Gastrocnemius medialis (tissue), 4 donors: ENCODE results near the gene CD33. TPM values are rescaled to one million over a fixed set of nuclear protein-coding genes. Genes with fewer than 3 reads are reported as not detected.

ENCODE experiments used
- ATAC-seq, 2 donors: fragments of 150-250 bp; one replicate each; pipeline ENCODE4 v1.9.1; 2016
- DNase-seq, 2 donors: peaks; one replicate each; pipeline ENCODE4 v3.0.0-alpha.2; 2019
- H3K27ac ChIP-seq, 4 donors: fragments of 200-600 bp; sonication (generic); 1 replicate in 1 of 4; 2 replicates in 3 of 4; pipeline ENCODE4 v1.5.1; 2016 to 2018; ENCODE audit warnings: mild to moderate bottlenecking in 2 of 4, moderate library complexity in 1 of 4
- H3K27me3 ChIP-seq, 3 donors: fragments of 200-600 bp; sonication (generic) in 2 of 3; 1 replicate in 1 of 3; 2 replicates in 2 of 3; pipeline versions ENCODE4 v1.5.1 to v1.6.0; 2016 to 2019; ENCODE audit warnings: mild to moderate bottlenecking in 1 of 3, moderate library complexity in 1 of 3
- H3K36me3 ChIP-seq, 2 donors: fragments of 200-600 bp; sonication (generic) in 1 of 2; one replicate each; pipeline ENCODE4 v1.5.1; 2017 to 2018
- H3K4me1 ChIP-seq, 2 donors: fragments of 200-600 bp; sonication (generic) in 1 of 2; one replicate each; pipeline ENCODE4 v1.5.1; 2016 to 2017; ENCODE audit warnings: mild to moderate bottlenecking in 2 of 2
- H3K4me3 ChIP-seq, 4 donors: fragments of 200-600 bp; sonication (generic) in 3 of 4; 1 replicate in 1 of 4; 2 replicates in 3 of 4; pipeline ENCODE4 v1.5.1; 2016 to 2019; ENCODE audit warnings: mild to moderate bottlenecking in 2 of 4
- H3K9me3 ChIP-seq, 3 donors: fragments of 200-600 bp; sonication (generic) in 2 of 3; 1 replicate in 1 of 3; 2 replicates in 2 of 3; pipeline ENCODE4 v1.5.1; 2016 to 2019
- POLR2A ChIP-seq, 2 donors: fragments of 450-650 bp; IDR thresholded peaks; one replicate each; pipeline ENCODE4 v1.6.1; 2017; ENCODE audit warnings: antibody characterized with exemption in 2 of 2, mild to moderate bottlenecking in 2 of 2, moderate library complexity in 2 of 2
- in situ Hi-C, 4 donors: fragments of 200-750 bp; cut with MboI; loops; one replicate each; pipeline versions ENCODE4 v1.15.0 to v1.8.0; 2017; ENCODE audit warnings: low sequenced_read_pairs in 4 of 4
- intact Hi-C: fragments of 100-400 bp; cut with DNase I; formaldehyde crosslinking; loops from one replicate; pipeline ENCODE4 v1.15.1; 2023; ENCODE audit warnings: low total_unique reads
- total RNA-seq, 4 donors: library from RNA; depleted of rRNA; stranded (reverse); fragments of >200 nt; gene quantifications; one replicate each; pipeline versions ENCODE4 v1.1.0 to v1.2.3, GENCODE V29; 2016
- TF ChIP-seq, protein P1 (sequence below), 5 experiments: fragments of 450-650 bp in 3 of 5; fragments of 200-600 bp in 2 of 5; sonication (generic) in 2 of 5; IDR thresholded peaks in 4 of 5; conservative IDR thresholded peaks in 1 of 5; 1 replicate in 4 of 5; 2 replicates in 1 of 5; pipeline ENCODE4 v1.5.1; 2016 to 2019; ENCODE audit warnings: antibody characterized with exemption in 5 of 5, mild to moderate bottlenecking in 3 of 5, moderate library complexity in 3 of 5

Gene CD33
- total RNA-seq, 4 donors from 2014 or later, result 0.71 to 2.3 (median 2.1) TPM; not detected in 1

DNA sequence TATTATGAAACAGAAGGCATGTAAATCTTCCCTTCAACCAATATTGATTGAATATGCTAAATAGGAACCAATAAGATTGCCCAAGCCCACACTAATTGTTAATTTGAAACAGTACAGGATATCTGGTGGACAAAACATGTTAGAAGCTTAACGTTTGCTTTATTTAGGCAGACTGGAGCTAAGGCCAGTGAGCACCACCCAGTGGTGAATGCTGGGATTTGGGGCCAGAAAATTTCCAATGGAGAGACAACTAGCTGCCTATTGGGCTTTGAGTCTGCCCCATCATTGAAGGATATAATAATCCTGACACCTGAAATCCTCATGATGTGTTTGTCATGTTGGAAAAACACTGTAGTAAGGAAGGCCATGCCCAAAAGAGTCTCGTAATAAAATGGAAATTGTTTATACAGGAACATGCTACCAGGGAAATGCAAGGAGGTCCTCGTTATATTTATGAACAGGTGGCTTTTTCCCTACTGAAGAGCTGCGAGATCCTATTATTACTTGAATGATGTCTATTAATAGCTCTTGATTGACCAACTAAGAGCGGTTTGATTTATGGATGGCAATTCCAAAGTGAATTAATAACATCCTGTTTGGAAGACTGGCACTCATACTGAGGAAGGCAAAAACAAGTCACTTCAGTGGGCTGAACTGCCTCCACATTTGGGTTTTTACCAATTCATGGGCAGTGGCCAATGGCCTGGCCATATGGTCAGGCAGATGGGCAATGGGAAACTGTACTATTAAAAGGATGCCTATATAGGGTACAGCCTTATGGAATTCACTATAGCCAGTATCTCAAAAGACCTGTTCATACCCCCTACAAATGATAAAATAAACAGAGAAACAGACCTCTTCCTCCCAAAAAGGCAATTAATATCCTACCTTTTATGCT is 34.7 kb downstream of the CD33 start:
- H3K27me3 ChIP-seq, result no peaks in the 10 kb centered on the region
- in situ Hi-C loops (no loop called here), intact Hi-C loops (no loop called here)
- no peaks in the 10 kb centered on the region for H3K9me3 ChIP-seq
- H3K4me1 ChIP-seq, result no peaks in the 10 kb centered on the region
- ATAC-seq (no peak), DNase-seq (no peak)
- no peak overlapping the region for H3K27ac ChIP-seq
- no peak for TF ChIP-seq POLR2A (IDR thresholded peaks at IDR 0.05)
- TF ChIP-seq, protein P1, sequence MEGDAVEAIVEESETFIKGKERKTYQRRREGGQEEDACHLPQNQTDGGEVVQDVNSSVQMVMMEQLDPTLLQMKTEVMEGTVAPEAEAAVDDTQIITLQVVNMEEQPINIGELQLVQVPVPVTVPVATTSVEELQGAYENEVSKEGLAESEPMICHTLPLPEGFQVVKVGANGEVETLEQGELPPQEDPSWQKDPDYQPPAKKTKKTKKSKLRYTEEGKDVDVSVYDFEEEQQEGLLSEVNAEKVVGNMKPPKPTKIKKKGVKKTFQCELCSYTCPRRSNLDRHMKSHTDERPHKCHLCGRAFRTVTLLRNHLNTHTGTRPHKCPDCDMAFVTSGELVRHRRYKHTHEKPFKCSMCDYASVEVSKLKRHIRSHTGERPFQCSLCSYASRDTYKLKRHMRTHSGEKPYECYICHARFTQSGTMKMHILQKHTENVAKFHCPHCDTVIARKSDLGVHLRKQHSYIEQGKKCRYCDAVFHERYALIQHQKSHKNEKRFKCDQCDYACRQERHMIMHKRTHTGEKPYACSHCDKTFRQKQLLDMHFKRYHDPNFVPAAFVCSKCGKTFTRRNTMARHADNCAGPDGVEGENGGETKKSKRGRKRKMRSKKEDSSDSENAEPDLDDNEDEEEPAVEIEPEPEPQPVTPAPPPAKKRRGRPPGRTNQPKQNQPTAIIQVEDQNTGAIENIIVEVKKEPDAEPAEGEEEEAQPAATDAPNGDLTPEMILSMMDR (IDR thresholded peaks at IDR 0.05 in 4 of 5, conservative IDR thresholded peaks at IDR 0.05 in 1 of 5), result no peak
- no peak overlapping the region for H3K4me3 ChIP-seq
- H3K36me3 ChIP-seq, result no peaks in the 10 kb centered on the region

DNA sequence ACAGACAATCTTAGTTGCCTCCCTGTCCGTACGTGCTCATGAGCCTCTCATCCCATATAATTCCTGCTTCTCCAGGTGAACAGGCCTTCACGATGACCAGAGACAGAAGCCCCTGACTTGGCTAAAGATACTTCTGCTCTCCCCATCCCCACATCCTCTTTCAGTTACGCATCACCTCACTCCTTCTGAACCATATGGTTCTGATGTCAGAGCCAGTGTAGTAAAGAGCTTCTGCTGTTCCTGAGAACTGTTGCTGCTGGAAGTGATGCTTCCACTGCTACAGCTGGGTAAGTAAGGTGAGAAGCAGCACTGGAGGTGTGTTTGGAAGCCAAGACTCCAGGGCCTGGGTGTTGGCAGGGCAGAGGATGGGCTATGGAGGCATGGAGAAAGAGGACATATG is 38.9 kb downstream of the CD33 start:
- TF ChIP-seq POLR2A (IDR thresholded peaks at IDR 0.05), result no peak
- TF ChIP-seq, protein P1 (IDR thresholded peaks at IDR 0.05 in 4 of 5, conservative IDR thresholded peaks at IDR 0.05 in 1 of 5), result no peak
- Histone ChIP-seq H3K36me3 (no peaks in the 10 kb centered on the region), H3K27ac (no peak overlapping the region), H3K27me3 (no peaks in the 10 kb centered on the region), H3K9me3 (no peaks in the 10 kb centered on the region), H3K4me1 (no peaks in the 10 kb centered on the region), H3K4me3 (no peak overlapping the region)
- in situ Hi-C loops, result no loop called here
- DNase-seq (no peak), ATAC-seq (no peak)
- intact Hi-C loops, result no loop called here

DNA sequence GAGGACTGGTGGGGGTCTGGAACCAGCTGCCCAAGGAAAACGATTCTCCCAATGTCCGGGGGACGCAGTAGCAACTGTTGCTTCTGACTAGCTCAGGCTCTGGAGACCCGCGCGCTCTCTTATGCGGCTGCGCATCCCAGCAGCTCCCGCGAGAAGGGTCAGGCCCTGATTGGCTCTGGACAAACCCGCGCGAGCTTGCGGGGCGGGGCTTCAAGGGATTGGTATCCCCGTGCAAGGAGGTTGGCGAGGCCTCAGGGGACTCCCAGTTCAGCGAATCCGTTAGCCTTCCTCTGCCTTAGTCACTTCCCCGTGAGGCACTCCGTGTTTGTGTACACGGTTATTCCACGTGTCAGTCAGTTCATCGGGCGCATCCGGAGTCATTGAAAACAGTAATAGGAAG is 46.2 kb downstream of the CD33 start:
- DNase-seq (no peak), ATAC-seq (no peak)
- in situ Hi-C loops (no loop called here), intact Hi-C loops (no loop called here)
- no peaks in the 10 kb centered on the region for H3K27me3 ChIP-seq
- H3K27ac ChIP-seq, result no peak overlapping the region
- H3K4me1 ChIP-seq, result no peaks in the 10 kb centered on the region
- no peak overlapping the region for H3K4me3 ChIP-seq
- H3K9me3 ChIP-seq, result no peaks in the 10 kb centered on the region
- no peaks in the 10 kb centered on the region for H3K36me3 ChIP-seq
- TF ChIP-seq, protein P1 (IDR thresholded peaks at IDR 0.05 in 4 of 5, conservative IDR thresholded peaks at IDR 0.05 in 1 of 5), result no peak
- no peak for TF ChIP-seq POLR2A (IDR thresholded peaks at IDR 0.05)

DNA sequence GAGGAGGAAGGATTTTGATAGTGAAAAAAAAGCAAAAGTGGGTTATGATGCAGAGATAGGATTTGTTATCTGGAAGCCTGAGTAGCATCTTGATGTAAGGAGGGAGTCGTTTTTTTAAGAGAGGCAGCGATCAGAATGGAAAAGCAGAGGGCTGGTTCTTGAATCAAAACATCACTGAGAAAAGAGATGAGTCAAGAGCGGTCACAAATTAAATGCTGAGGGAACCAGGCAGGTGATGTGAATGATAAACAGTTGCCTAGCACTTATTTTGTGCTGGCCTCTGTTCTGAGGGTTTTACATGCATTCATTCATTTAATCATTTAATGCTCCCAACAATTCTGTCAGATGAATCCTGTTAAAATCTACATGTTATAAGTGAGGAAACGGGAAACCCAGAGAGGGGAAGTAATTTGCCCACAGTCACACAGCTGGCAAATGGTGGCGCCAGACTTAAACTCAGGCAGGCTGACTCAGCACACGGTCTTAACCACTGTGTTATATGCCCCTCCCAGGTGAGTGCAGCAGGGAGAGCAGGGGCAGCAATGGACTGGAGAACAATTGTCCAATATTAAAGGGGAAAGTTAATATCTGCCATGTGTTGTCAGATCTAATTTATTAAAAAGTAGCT is 47.4 kb downstream of the CD33 start:
- Histone ChIP-seq H3K27me3 (no peaks in the 10 kb centered on the region), H3K4me3 (no peak overlapping the region), H3K4me1 (no peaks in the 10 kb centered on the region), H3K36me3 (no peaks in the 10 kb centered on the region), H3K27ac (no peak overlapping the region), H3K9me3 (no peaks in the 10 kb centered on the region)
- TF ChIP-seq, protein P1 (IDR thresholded peaks at IDR 0.05 in 4 of 5, conservative IDR thresholded peaks at IDR 0.05 in 1 of 5), result no peak
- no peak for TF ChIP-seq POLR2A (IDR thresholded peaks at IDR 0.05)
- in situ Hi-C loops, result no loop called here
- DNase-seq (no peak), ATAC-seq (no peak)
- intact Hi-C loops, result no loop called here
